ENCODE measurements around the gene MAN2C1. TPM values are rescaled to one million over a fixed set of nuclear protein-coding genes. Genes with fewer than 3 reads are reported as not detected.
A peak's percentile ranks its signal among the peaks of the same experiment; 100 is the strongest.
"Not testable (repeated sequence)": the region's sequence is repeated elsewhere in the genome, so short reads cannot be mapped to it uniquely, and the experiment has no call there.

Gene MAN2C1
- total RNA-seq, 1 donor from 2014 or later = 102 TPM

- DNase-seq (ENCODE audit: low read depth) (no peak), FAIRE-seq (no peak)
- H3K36me3 ChIP-seq (ENCODE audit: control insufficient read depth, insufficient read depth, low read length) = peaks cover 4% of the 10 kb centered on the region
- H3K27me3 ChIP-seq (ENCODE audit: control insufficient read depth, insufficient read depth, low read length) = no peaks in the 10 kb centered on the region
- TF ChIP-seq, protein P1, sequence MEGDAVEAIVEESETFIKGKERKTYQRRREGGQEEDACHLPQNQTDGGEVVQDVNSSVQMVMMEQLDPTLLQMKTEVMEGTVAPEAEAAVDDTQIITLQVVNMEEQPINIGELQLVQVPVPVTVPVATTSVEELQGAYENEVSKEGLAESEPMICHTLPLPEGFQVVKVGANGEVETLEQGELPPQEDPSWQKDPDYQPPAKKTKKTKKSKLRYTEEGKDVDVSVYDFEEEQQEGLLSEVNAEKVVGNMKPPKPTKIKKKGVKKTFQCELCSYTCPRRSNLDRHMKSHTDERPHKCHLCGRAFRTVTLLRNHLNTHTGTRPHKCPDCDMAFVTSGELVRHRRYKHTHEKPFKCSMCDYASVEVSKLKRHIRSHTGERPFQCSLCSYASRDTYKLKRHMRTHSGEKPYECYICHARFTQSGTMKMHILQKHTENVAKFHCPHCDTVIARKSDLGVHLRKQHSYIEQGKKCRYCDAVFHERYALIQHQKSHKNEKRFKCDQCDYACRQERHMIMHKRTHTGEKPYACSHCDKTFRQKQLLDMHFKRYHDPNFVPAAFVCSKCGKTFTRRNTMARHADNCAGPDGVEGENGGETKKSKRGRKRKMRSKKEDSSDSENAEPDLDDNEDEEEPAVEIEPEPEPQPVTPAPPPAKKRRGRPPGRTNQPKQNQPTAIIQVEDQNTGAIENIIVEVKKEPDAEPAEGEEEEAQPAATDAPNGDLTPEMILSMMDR (IDR thresholded peaks at IDR 0.05; ENCODE audit: insufficient read depth, low read length, severe bottlenecking) = no peak
- H3K4me3 ChIP-seq (ENCODE audit: low read depth, low read length) = no peak overlapping the region
Measured at GRCh38 chr15:75338661-75339240, 29.7 kb downstream of the MAN2C1 start.

DNA sequence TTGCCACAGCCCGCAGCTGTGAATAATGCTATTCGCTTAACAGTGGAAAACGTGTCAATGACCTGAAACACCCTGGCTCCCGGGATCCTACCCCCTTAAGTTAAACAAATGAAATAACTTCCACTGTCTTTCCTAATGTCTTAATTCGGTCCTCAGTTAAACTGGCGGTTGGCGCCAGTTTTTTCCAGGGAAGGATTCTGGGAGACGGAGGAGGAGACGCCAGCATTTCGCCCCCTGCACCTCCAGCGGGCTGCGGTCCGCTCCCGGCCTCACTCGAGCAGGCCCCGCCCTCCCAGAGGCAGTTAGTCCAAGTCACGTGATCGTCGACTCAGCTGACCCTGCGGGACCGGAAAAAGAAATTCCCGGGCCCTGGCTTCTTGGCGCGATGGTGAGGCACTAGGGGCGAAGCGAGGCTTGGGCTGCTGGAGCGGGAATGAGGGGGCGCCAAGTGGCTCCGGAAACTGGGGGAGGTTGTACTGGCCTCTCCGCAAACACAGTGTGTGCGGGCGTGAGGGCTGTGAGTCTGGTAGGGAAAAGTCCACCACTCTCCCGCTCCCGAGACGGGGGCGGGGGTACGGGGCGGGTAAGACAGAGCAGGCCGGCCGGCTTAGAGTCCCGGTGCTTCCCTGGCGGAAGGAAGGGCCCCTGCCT, 32.6 kb downstream of the MAN2C1 start, which contains the start of gene COMMD4:
COMMD4 (plus strand) TSS at position 359 of the 651 bp plus-strand sequence; CDS start at position 386, 27 bp downstream.
- H3K27me3 ChIP-seq (ENCODE audit: control insufficient read depth, insufficient read depth, low read length) = no peaks in the 10 kb centered on the region
- H3K4me3 ChIP-seq (ENCODE audit: low read depth, low read length) = peak within 1 kb of the TSS; percentile 79
- peaks cover 4% of the 10 kb centered on the region for H3K36me3 ChIP-seq (ENCODE audit: control insufficient read depth, insufficient read depth, low read length)
- FAIRE-seq (no peak), DNase-seq (ENCODE audit: low read depth) (peak; percentile 82)
- TF ChIP-seq, protein P1 (IDR thresholded peaks at IDR 0.05; ENCODE audit: insufficient read depth, low read length, severe bottlenecking) = no peak

DNA sequence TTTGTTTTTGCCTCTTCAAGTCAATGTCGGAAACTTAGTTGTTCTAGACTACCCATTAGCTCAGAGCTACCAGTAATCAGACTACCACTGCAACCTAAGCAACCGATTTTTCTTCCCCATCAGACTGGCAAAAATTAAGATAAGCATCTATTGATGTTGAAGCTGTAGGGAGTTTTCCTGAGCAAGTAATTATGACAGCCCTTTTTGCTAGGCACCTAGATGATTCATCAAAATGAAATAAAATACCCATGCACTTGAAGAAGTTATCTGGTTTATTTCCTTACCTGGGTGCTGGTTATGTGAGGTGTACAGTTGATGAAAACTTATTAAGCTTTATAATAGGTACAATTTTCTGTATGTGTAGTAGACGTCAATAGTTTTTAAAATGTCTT, 33.1 kb downstream of the MAN2C1 start:
- TF ChIP-seq, protein P1 (IDR thresholded peaks at IDR 0.05; ENCODE audit: insufficient read depth, low read length, severe bottlenecking) = no peak
- H3K36me3 ChIP-seq (ENCODE audit: control insufficient read depth, insufficient read depth, low read length) = peaks cover 4% of the 10 kb centered on the region
- no peaks in the 10 kb centered on the region for H3K27me3 ChIP-seq (ENCODE audit: control insufficient read depth, insufficient read depth, low read length)
- FAIRE-seq = no peak
- H3K4me3 ChIP-seq (ENCODE audit: low read depth, low read length) = peak overlapping the region; percentile 79
- peak; percentile 51 for DNase-seq (ENCODE audit: low read depth)

GRCh38 chr15:75333654-75334419, 34.6 kb downstream of the MAN2C1 start:
- DNase-seq (ENCODE audit: low read depth); H3K36me3 ChIP-seq (ENCODE audit: control insufficient read depth, insufficient read depth, low read length); FAIRE-seq; H3K4me3 ChIP-seq (ENCODE audit: low read depth, low read length); H3K27me3 ChIP-seq (ENCODE audit: control insufficient read depth, insufficient read depth, low read length): not testable (repeated sequence)

DNA sequence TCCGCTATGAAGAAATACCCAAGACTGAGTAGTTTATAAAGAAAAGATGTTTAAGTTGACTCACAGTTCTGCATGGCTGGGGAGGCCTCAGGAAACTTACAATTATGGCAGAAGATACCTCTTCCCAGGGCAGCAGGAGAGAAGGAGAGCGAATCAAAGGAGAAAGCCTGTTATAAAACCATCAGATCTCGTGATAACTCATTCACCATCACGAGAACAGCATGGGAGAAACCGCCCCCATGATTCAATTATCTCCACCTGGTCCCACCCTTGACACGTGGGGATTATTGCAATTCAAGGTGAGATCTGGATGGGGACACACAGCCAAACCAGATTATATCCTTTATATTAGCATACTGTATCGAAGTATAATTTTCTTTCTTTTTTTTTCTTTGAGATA, 36.3 kb downstream of the MAN2C1 start:
- H3K36me3 ChIP-seq (ENCODE audit: control insufficient read depth, insufficient read depth, low read length); FAIRE-seq; H3K27me3 ChIP-seq (ENCODE audit: control insufficient read depth, insufficient read depth, low read length); H3K4me3 ChIP-seq (ENCODE audit: low read depth, low read length); DNase-seq (ENCODE audit: low read depth): not testable (repeated sequence)

DNA sequence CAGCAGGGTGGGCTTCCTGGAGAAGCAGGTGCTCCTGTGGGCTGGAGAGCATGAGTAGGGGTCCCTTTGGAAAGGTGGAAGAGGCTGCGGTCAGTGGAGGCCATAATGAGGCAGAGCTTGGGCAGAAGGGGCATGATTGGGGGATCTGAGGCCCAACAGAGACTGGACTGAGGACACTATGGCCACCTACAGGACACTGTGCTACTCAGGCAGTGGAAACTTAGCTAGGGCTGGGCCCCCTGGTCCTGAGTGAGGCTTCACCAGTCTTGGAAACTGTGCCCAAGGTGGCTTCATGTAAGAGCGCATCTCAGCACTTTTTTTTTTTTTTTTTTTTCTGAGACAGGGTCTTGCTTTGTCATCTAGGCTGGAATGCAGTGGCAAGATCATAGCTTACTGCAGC, 38.8 kb downstream of the MAN2C1 start:
- H3K36me3 ChIP-seq (ENCODE audit: control insufficient read depth, insufficient read depth, low read length) = no peaks in the 10 kb centered on the region
- no peak for FAIRE-seq
- no peak for DNase-seq (ENCODE audit: low read depth)

More for the DNA sequence above, 38.8 kb downstream of the MAN2C1 start:
- H3K27me3 ChIP-seq (ENCODE audit: control insufficient read depth, insufficient read depth, low read length) = no peaks in the 10 kb centered on the region
- H3K4me3 ChIP-seq (ENCODE audit: low read depth, low read length) = no peak overlapping the region
- TF ChIP-seq, protein P1 (IDR thresholded peaks at IDR 0.05; ENCODE audit: insufficient read depth, low read length, severe bottlenecking) = no peak

Data from bronchial epithelial cell (primary cell).